Kidney glomerular epithelial cell (primary cell): ENCODE measurements around the gene SIRT7.

Experiments
- DNase-seq: peaks from one replicate; lab custom pipeline; 2025; lab: John Stamatoyannopoulos, UW

Gene SIRT7

GRCh38 chr17:81863833-81864768 lies 53.9 kb downstream of the SIRT7 start:
- no peak for DNase-seq

DNA sequence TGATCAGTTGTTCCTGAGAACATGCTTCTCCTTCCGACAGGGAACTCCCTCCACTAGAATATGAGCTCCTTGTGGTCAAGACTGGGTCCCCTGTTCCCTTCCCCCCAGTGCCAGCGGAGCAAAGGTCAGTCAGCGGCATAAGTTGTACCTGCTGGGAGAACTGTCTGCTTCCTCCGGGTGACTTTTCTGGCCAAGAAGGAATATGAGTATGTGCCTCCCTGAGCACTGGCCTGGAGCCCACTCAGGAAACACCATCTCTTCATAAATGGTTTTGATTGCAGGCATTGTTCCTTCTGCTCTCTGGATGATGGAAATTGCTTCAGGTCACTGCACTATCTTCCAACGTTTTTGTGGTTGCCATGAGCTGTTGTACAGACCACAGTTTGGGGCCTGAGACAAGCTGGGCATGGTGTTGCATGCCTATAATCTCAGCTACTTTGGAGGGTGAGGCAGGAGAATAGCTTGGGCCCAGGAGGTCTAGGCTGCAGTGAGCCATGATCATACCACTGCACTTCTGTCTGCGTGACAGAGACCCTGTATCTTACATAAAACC lies 54.8 kb downstream of the SIRT7 start:
- DNase-seq = no peak
